Immature natural killer cell (primary cell): ENCODE results near the gene FTCDNL1. TPM values are rescaled to one million over a fixed set of nuclear protein-coding genes. Genes with fewer than 3 reads are reported as not detected.
A peak's percentile ranks its signal among the peaks of the same experiment; 100 is the strongest.

Experiments used
- DNase-seq, 3 donors: peaks; one replicate each; pipeline ENCODE4 v3.0.0; 2022; ENCODE audit warnings: mixed read lengths in 1 of 3
- H3K27ac Mint-ChIP-seq, 6 donors: one replicate each; pipeline ENCODE4 v1.8.0; 2020; ENCODE audit warnings: mixed read lengths in 6 of 6, mild to moderate bottlenecking in 5 of 6, inconsistent platforms in 4 of 6, moderate library complexity in 3 of 6
- H3K27me3 Mint-ChIP-seq, 3 donors: one replicate each; pipeline ENCODE4 v1.8.0; 2020 to 2021; ENCODE audit warnings: low read depth in 3 of 3, mild to moderate bottlenecking in 3 of 3, mixed read lengths in 3 of 3, moderate library complexity in 3 of 3, inconsistent platforms in 1 of 3
- H3K36me3 Mint-ChIP-seq, 3 donors: one replicate each; pipeline ENCODE4 v1.8.0; 2020; ENCODE audit warnings: mixed read lengths in 3 of 3, inconsistent platforms in 2 of 3, mild to moderate bottlenecking in 2 of 3
- H3K4me1 Mint-ChIP-seq, 2 donors: one replicate each; pipeline ENCODE4 v1.8.0; 2020; ENCODE audit warnings: inconsistent platforms in 2 of 2, mild to moderate bottlenecking in 2 of 2, mixed read lengths in 2 of 2, moderate library complexity in 1 of 2
- H3K4me3 Mint-ChIP-seq, 5 donors: one replicate each; pipeline ENCODE4 v1.8.0; 2020; ENCODE audit warnings: mild to moderate bottlenecking in 5 of 5, mixed read lengths in 5 of 5, inconsistent platforms in 3 of 5, moderate library complexity in 3 of 5
- H3K9me3 Mint-ChIP-seq, 6 donors: one replicate each; pipeline ENCODE4 v1.8.0; 2020; ENCODE audit warnings: mild to moderate bottlenecking in 6 of 6, mixed read lengths in 6 of 6, inconsistent platforms in 4 of 6, moderate library complexity in 3 of 6
- polyA plus RNA-seq, 3 donors: library from polyadenylated mRNA; unstranded; fragments of 300-500 nt; fragmentation: Illumina TruSeq; gene quantifications; one replicate each; pipeline ENCODE4 v1.2.3, GENCODE V29; 2021

The FTCDNL1 gene
- polyA plus RNA-seq, 3 donors from 2014 or later = 1.1 to 2.8 TPM; not detected in 1

DNA sequence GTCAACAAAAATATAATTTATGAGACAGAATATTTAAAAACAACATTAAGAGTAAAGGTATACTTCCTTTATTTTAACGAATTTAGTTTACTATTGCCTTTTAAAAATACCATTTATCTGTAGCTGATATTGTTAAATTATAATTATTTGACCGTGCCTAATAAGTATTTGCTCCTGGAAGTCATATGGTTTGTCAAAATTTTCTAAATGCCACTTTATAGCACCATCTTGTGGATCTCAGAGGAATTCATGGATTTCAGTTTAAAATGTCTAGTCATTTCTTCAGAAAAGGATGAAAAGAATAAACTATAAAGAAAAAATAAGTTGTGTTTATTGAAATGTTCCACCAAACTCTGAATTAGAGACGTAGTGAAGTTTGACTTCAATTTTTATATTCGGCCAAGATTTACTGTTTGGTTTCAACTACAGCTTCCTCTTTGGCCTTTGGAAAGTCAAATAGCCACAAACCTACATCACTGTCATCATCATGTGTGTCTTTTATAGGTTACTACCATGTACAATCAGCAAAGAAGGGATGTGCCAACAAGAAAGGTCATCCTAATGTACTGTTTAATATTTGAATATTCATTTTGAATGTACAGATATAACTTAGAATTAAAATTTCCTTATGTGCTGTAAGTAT lies 10.3 kb upstream of the FTCDNL1 start:
- Mint-ChIP-seq H3K4me1 (no peaks in the 10 kb centered on the region), H3K27ac (no peak overlapping the region), H3K27me3 (peaks cover 0 to 6% (median 3%) of the 10 kb centered on the region in 3 donors), H3K36me3 (no peaks in the 10 kb centered on the region), H3K9me3 (no peaks in the 10 kb centered on the region), H3K4me3 (no peak overlapping the region)
- no peak for DNase-seq

DNA sequence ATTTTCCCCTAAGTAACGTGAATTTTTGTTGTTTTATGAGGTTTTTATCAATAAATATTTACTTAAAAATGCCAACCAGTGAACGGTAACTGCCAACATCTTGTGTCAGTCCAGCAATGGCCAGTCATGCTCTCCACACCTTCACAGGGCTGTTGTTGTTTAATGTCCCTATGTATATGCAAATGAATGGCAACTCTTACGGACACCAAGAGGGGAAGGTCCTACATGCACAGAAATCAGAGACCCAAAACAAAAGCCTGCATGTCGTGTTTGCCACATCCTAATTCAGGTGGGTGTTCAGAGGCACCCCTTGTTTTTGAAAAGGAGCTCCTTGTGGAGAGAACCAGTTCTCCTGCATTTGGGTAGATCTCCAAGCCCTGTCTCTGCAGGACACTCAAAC lies 4.8 kb upstream of the FTCDNL1 start:
- Mint-ChIP-seq H3K27ac (no peak overlapping the region), H3K27me3 (peaks cover 3 to 8% (median 6%) of the 10 kb centered on the region in 3 donors), H3K36me3 (no peaks in the 10 kb centered on the region)

DNA sequence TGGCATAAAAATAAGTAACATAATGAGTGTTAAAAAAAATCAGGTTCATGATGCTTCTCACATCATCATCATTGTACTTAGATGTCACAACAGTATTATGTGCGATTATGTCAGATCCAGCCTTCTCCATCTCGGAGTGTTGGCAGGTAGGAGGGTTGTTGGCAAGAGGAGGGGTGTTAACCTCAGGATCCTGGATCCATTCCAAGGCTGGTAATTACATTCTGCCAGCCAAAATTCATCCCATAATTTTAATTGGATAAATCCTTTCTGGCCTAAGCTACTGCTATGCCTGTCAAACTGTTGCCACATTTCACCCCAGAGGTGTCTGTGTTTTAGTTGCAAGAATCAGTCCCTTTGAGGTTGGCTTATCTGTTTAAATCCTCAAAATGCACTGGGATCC lies 891 bp upstream of the FTCDNL1 start:
- Mint-ChIP-seq H3K4me1 (peaks cover 8% of the 10 kb centered on the region in 2 donors), H3K4me3 (no peak overlapping the region), H3K9me3 (no peaks in the 10 kb centered on the region), H3K27me3 (peaks cover 4 to 6% (median 5%) of the 10 kb centered on the region in 3 donors), H3K27ac (no peak overlapping the region), H3K36me3 (no peaks in the 10 kb centered on the region)
- DNase-seq = no peak

More for the DNA sequence above, 4.8 kb upstream of the FTCDNL1 start:
- H3K4me3 Mint-ChIP-seq = no peak overlapping the region
- peaks cover 5 to 8% of the 10 kb centered on the region in 2 donors for H3K4me1 Mint-ChIP-seq
- no peak for DNase-seq
- no peaks in the 10 kb centered on the region for H3K9me3 Mint-ChIP-seq

DNA sequence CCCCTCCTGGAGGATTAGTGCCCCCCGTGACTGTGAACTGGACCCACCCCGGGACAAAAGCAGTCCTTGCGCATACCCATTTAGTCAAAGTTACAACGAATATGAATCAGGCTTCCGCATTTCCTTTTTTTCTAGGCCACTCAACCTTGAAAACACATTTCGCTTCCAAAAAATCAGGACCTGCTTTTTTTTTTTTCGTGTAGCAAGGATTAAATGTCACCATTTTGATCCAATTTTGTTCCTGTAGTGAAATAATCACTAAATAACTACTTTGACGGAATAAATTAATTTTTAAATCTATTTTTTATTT lies 464 bp upstream of the FTCDNL1 start:
- peak overlapping the region; percentile 90 to 99 (median 97) for H3K4me3 Mint-ChIP-seq
- H3K36me3 Mint-ChIP-seq = no peaks in the 10 kb centered on the region
- H3K27ac Mint-ChIP-seq = peak overlapping the region in 3 of 6 donors; percentile 62 to 74 (median 73)
- peaks cover 4 to 6% (median 5%) of the 10 kb centered on the region in 3 donors for H3K27me3 Mint-ChIP-seq
- peaks cover 8% of the 10 kb centered on the region in 2 donors for H3K4me1 Mint-ChIP-seq
- H3K9me3 Mint-ChIP-seq = no peaks in the 10 kb centered on the region
- DNase-seq = no peak

DNA sequence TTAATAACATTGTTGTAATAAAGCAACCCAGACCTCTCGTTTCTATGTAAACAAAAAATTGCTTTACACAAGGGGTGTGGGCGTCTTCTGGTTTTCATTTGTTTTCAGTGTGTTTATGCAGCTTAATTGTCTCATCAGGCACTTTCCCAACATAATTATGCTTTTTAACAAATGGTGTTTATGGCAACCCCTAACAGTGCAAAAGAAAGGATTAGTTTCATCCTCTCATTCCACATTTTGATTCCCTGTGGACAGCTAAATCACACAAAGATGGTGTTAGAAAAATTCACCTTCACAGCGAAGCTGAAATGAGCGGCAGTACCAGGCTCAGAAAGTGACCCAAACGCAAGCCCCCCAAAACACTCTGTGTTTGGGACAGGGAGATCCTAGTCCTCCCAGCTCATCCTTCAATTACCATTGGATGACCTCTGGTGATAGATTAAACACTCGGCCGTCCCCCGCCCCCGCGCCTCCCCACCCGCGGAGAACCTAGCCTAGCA lies 724 bp downstream of the FTCDNL1 start:
- Mint-ChIP-seq H3K27ac (no peak overlapping the region), H3K36me3 (no peaks in the 10 kb centered on the region), H3K4me1 (peaks cover 8% of the 10 kb centered on the region in 2 donors), H3K27me3 (peaks cover 4 to 6% (median 5%) of the 10 kb centered on the region in 3 donors), H3K9me3 (no peaks in the 10 kb centered on the region), H3K4me3 (peak overlapping the region; percentile 52 to 73 (median 72))
- DNase-seq = no peak

DNA sequence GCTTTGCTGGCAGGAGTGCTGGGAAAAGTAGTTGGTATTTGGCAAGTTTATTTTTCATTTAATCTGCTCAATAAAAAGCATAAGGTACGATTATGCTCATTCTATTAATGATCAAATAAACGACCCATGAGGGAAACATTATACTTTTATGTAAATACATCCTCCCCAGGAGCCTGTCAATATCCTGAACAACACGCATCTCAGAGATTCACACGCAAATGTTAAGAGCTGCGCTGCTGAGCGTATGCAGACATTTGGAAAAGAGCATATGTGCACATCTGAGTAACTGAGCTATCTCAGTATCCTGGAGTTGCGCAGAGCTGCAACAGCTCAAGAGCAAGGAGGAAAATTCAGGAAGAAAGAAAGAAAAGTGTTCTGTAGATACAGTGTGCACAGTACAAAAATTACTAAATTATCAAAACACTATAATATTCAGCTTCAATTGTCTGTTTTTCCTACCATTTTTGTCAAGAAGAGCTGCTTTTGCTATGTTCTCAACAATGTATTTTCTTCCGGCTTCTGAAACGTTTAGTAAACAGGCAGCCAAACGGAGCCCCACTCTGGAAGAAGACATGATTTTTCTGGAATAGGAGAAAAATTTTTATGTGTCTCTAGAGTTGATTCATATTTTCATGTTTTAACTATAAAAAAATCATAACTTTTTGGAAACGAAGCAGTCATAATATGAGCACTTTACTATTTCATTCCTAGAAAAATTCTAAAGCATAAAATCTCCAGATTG lies 2.4 kb downstream of the FTCDNL1 start:
- Mint-ChIP-seq H3K4me1 (peaks cover 8% of the 10 kb centered on the region in 2 donors), H3K4me3 (peak overlapping the region in 2 of 5 donors; percentile 13 to 48), H3K27ac (no peak overlapping the region), H3K27me3 (peaks cover 1 to 6% (median 5%) of the 10 kb centered on the region in 3 donors), H3K36me3 (no peaks in the 10 kb centered on the region), H3K9me3 (no peaks in the 10 kb centered on the region)
- no peak for DNase-seq

DNA sequence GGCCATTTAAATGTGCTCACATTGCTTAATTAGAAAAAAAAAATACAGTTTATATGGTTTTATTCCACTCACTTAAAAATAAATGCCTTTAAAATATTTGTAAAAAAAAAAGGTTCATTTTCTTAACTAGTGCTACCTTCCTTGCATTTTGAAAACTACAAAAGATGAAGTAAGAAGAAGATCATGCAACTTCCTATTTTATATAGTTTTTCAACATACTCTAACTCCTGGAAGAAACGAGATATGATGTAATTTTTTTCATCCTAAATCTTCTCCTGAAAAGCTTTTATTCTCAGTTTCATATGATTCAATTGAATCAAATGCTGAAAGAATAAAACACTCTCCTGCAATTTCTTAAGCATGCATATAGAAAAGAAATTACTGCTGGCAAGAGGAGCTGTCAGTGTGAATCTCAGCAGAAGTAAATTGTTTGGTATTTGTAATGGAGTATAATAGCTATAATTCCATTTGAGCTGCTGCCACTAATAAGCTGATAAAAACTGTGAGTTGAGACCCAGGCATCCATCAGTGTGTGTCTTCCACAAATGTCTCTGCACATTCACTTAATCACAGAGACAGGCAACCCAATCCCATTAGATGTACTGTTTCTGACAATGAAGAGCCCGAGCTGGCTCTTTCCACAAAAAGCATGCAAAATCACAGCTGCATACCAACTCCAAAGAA lies 3.7 kb downstream of the FTCDNL1 start:
- no peaks in the 10 kb centered on the region for H3K9me3 Mint-ChIP-seq
- no peak overlapping the region for H3K27ac Mint-ChIP-seq
- no peak overlapping the region for H3K4me3 Mint-ChIP-seq
- DNase-seq = no peak
- no peaks in the 10 kb centered on the region for H3K36me3 Mint-ChIP-seq
- peaks cover 0 to 6% (median 4%) of the 10 kb centered on the region in 3 donors for H3K27me3 Mint-ChIP-seq
- peaks cover 8% of the 10 kb centered on the region in 2 donors for H3K4me1 Mint-ChIP-seq

DNA sequence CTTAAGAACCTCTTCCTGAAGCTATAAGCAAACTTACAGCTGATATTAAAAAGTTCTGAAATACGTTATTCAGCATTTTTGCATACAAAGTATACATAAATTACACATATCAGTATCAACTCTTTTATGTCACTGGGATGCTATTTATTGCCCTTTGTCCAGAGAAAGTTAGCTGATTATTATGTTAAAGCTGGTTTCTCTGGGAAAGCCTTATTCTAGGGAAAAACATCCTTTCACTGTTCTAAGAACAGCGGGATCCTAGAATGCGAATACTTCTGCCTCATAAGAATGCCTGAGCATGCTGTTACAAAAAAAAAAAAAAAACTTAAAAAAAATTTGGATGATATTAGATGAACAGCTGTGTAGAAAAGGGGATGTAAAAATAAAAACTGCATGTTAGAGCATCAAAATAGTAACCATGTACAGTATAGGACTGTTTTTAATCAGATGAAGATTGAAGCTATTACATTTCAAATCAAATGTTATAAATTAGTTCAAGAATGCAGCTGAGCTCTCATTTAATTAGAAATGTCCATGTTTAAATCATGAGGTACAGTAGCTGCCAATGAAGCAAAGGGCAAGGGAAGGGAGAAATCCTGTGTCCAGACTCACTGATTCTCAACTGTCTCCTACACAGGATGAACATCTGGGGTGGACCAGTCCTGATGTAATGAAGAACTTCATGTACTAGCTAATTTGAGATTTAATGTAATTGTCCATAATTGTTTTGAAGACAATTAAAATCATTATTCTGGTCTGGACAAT lies 8.2 kb downstream of the FTCDNL1 start:
- H3K27me3 Mint-ChIP-seq = peaks cover 0 to 5% (median 4%) of the 10 kb centered on the region in 3 donors
- no peak overlapping the region for H3K4me3 Mint-ChIP-seq
- no peak for DNase-seq
- H3K9me3 Mint-ChIP-seq = no peaks in the 10 kb centered on the region
- no peak overlapping the region for H3K27ac Mint-ChIP-seq
- no peaks in the 10 kb centered on the region for H3K4me1 Mint-ChIP-seq
- H3K36me3 Mint-ChIP-seq = no peaks in the 10 kb centered on the region

DNA sequence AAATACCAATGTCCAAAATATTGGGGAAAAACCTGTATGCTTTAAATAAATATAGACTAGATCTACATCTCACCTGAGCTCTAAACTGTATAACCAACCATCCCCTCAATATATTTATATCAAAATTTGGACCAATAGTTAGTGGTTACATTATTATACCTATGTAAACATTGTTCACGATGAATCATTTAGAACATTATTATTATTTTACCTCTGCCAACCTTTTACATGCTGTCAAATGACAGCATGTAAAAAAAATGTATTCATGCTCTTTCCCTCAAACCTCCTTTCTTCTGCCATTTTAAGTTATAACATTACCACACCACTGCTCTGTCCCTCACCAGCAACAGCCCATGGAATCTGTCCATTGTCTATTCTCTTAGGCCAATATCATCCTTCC lies 9.6 kb downstream of the FTCDNL1 start:
- DNase-seq = no peak
- Mint-ChIP-seq H3K9me3 (no peaks in the 10 kb centered on the region), H3K4me3 (no peak overlapping the region), H3K27me3 (peaks cover under 1 to 5% (median 4%) of the 10 kb centered on the region in 3 donors), H3K4me1 (no peaks in the 10 kb centered on the region), H3K36me3 (no peaks in the 10 kb centered on the region), H3K27ac (no peak overlapping the region)

DNA sequence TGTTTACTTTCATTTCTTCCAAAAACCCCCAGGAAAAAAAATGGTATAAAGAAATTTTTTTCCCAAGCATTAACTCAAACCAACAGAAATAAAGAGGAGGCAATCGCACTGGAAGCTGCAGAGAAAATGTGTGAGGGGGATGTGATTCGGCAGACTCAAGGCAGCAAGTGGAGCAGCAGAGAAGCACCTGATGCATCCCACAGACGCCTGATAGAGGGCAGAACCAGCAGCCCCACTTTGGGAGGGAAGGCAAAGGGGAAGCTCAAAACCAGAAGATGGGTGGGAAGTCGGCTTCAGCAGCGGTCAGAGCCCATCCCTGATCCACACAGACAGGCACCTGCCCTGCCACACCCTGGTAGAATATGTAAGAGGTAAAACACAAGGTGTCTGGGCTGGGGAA lies 12.6 kb downstream of the FTCDNL1 start:
- peaks cover 2 to 4% (median 4%) of the 10 kb centered on the region in 3 donors for H3K27me3 Mint-ChIP-seq
- DNase-seq = no peak
- H3K36me3 Mint-ChIP-seq = no peaks in the 10 kb centered on the region
- H3K9me3 Mint-ChIP-seq = no peaks in the 10 kb centered on the region
- H3K4me3 Mint-ChIP-seq = no peak overlapping the region
- no peak overlapping the region for H3K27ac Mint-ChIP-seq
- H3K4me1 Mint-ChIP-seq = no peaks in the 10 kb centered on the region

DNA sequence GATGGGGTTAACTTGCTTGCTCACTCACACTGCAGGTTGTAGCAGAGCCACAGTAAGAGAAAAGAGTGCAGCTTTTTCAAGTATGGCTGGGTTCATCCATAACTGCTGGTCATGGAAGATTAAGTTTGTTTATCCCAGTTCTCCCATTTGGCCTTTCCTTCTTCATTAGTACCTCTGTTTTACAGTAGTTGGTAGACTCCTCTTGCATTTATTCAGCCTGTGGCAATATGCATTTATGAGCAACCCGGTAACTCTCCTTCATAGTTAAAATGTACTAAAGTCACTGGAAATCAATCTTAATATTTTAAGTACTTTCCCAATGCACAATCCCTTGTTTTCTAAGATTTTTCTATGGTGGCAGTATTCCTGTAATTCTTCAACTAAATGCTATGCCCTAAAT lies 14.0 kb downstream of the FTCDNL1 start:
- Mint-ChIP-seq H3K36me3 (no peaks in the 10 kb centered on the region), H3K4me1 (no peaks in the 10 kb centered on the region), H3K9me3 (no peaks in the 10 kb centered on the region), H3K27ac (no peak overlapping the region), H3K27me3 (peaks cover 2 to 4% (median 4%) of the 10 kb centered on the region in 3 donors), H3K4me3 (no peak overlapping the region)
- no peak for DNase-seq

DNA sequence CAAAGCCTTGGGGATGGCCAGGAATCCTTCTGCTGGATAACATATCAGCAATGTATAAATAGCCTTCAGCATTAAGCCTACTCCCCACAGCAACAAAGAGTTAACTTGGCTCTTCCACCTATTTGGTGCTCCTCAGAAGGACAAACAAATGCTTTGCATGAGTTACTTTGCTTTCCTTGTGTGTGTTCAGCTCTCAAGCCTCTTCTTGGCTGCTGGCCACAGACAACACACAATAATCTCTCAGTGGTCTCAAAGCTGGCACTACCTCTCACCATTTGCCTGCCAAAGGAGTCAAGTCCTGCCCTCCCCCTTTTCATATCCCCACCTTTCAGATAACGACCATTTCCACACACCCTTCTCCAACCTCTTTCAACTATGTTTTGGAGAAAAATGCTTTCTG lies 17.5 kb downstream of the FTCDNL1 start:
- Mint-ChIP-seq H3K4me3 (no peak overlapping the region), H3K4me1 (no peaks in the 10 kb centered on the region), H3K9me3 (no peaks in the 10 kb centered on the region), H3K27ac (no peak overlapping the region), H3K36me3 (no peaks in the 10 kb centered on the region), H3K27me3 (peaks cover 0 to 4% (median 4%) of the 10 kb centered on the region in 3 donors)
- no peak for DNase-seq

DNA sequence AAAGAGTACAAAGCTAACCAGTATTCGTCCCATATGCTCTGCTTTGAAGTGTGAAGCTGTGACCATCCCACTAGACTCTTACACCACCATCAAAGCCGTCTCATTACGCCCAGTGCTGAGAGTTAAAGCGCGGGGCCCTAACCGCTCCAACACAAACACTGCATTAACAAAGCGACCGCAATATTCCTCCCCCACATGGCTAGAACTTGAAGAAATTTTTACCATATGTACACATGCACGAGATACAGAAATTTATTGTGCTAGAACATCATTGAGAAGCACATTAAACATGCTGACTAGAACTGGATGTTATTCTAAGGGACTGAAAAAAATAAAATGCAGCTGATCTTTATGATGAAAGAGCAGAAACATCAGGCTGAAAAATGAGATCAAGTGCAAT lies 20.5 kb downstream of the FTCDNL1 start:
- no peak for DNase-seq
- peaks cover 0 to 2% (median 0%) of the 10 kb centered on the region in 3 donors for H3K27me3 Mint-ChIP-seq
- H3K4me1 Mint-ChIP-seq = no peaks in the 10 kb centered on the region
- H3K9me3 Mint-ChIP-seq = no peaks in the 10 kb centered on the region
- no peak overlapping the region for H3K4me3 Mint-ChIP-seq
- no peak overlapping the region for H3K27ac Mint-ChIP-seq
- no peaks in the 10 kb centered on the region for H3K36me3 Mint-ChIP-seq
